Activated CD4-positive, alpha-beta T cell treated with anti-CD3 and anti-CD28 coated beads for 24 hours (primary cell): Measurements from ENCODE around the gene ZNF845.
"Not testable (repeated sequence)": the region's sequence is repeated elsewhere in the genome, so short reads cannot be mapped to it uniquely, and the experiment has no call there.

Source experiments
- DNase-seq, 2 donors: peaks; one replicate each; pipeline ENCODE4 v3.0.0-alpha.2; 2020; ENCODE audit warnings: low read depth in 2 of 2

The ZNF845 gene

DNA sequence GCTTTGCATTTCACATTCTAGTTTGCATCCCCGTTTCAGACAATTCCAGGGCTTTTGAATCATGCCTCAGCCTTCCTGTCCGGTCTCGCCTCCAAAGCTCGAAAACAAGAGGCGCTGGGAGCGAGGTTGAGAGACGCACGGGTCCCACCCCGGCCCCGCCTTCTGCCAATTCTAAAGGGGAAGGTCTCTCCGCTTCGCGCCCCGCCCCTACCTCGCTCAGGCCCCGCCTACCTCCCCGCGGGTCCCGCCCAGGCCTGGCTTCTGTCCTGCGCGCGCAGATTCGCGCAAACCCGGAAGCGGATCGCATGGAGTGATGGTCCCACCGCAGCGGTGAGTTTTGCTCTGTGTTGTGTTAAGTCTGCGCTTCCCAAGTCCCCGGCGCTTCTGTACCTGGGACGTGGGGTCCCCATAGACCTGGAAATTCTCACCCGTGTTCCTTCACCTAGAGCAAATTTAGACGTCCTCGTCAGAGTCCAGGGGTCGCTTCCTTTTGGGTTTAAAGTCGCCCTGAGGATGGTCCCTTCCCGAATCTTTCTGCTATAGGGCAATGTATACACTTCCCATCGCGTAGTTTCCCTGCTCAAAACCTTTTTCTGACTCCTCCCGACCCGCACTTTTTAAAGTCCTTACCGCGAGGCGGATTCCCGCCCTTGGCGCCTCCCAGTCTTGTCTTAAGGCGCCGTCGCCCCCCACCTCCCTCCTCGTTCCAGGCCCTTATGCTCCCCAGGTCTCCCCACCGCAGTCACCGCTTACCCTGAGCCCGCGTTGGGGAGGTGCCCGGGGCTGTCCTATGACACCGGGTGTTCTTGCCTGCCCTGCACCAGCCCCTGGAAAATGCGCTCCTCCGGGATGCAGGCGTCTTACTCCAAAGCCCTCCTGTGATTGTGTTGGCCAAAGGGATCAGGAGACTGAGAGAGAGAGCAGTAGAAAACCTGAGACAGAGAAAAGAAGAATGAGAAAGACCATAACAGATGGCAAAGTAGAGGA, at the start of gene ZNF845:
TSS of gene ZNF845 (plus strand) at position 287 of the 987 bp plus-strand sequence. CDS start 7,559 bp downstream, outside the sequence.
- peak; percentile 89 to 92 for DNase-seq

DNA sequence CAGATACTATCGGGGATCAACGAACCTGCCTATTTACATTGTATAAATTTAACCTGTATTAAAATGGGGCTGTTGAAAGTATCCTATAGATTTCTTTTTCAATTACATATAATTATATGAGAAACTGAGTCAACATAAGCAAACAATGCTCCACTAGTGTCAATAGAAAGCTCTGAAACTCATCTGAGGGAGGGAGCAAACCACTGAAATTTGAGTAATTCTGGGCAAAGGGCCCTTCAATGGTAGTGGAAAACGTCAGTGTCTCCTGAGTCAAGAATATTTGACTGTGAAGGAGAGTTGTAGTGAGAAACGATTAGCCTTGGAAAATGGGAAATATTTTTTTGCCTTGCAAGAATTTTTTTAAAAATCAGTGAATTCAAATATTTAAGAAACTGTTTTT, 48.5 kb upstream of the ZNF845 start:
- no peak for DNase-seq

DNA sequence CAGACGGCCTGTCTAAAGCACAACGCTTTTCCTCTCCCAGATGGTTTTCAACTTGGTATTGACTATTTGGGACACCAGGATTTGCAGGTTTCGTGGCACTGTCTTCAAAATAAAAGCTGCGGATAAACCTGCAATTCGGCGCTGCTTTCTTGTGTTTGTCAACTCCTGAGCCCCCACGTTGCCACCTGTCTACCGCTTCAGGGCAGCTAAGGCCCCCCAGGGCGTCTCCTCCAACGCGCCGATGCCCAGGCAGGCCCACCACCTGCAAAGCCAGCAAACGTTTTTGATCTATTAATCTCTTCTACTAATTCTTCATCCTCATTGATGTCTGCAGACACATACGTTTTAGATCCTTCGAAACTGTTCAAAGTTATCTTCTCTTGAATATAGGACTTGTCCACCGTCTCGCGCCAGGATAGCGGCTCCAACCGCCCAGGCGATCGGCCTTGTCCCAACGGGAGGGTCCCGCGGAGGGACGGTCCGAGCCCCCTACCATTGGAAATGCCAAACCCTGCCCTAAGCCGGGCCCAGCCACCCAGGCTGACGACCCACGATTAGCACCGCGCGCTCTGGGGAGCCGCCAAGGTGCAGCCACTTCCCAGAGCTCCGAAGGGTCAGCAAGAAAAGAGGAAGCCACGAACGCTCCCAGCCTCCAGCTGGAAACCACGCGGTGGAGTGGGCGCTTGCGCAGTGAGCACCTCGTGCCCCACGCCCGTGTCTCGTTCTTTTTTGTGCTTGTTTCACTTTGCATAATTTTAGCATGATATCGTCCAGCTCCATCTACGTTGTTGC, 42.6 kb upstream of the ZNF845 start:
- DNase-seq: no peak

DNA sequence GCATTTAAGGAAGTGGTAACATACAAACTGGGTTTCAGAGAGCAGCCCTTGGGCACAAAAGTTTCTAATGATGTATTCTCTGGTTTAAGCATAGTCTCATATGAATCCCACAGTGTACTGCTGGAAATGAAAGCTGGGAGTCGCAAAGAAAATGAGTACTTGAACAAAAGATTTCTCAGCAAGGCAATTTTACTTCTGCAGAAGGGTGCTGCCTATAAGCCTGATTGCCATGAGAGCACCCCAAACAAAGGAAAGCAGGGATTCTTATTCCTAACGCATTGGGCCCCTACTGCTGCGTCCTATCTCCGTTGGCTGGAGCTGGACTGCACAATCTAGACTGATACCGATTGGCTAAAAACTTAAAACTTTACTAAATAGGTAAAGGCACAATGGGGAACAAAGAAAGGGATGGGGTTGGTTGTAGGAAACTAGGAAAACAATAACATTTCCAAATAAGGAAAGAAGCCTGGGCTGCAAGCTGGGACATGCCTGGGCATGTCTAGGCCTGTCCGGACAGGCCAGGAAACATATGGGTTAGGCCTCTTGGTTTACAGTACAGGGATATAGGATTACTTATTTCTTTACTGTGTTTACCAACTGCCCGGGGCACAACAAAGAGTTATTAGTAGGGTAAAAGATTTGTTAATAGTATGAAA, 38.6 kb upstream of the ZNF845 start:
- no peak for DNase-seq

DNA sequence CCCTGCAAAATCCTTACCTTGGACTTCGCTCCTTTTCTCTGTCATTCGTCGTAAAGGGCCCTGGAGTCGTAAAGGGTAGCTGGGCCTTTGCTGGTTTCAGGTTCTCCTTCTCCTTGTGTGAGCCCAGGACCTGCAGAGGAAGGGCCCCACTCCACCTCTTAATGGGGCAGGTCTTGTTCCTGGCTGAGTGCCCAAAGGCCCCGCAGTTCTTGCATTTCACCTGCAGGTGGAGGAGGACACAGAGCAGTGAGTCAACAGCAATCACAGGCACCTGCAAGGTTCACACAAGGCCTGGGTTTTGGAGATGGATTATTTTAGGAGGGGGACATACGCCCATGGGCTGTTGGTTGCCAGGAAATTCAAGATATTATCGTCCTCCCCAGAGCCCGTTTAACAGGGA, 32.2 kb upstream of the ZNF845 start:
- DNase-seq: not testable (repeated sequence)

DNA sequence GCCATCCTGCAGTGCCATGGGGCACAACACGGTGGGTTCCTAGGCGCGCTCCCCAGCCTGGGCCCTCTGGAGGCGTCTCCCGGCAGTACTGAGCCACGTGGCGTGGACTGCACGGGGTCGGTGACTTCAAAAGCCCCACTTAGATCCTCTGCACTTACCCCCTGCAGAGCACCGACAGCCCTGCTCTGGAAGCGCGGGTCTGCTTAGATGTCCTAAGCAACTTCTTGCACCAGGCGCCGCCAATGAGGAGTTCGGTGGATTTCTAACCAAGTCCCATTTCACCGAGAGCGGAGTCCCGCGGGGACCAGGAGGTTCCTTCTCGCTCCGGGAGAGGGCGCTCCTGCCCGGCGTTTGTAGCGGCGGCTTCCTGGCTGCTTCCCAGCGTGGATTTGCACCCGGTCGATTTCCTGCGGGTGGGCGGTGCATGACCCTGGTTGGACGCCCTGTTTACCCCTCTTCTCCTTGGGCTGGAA, 25.2 kb upstream of the ZNF845 start:
- no peak for DNase-seq

DNA sequence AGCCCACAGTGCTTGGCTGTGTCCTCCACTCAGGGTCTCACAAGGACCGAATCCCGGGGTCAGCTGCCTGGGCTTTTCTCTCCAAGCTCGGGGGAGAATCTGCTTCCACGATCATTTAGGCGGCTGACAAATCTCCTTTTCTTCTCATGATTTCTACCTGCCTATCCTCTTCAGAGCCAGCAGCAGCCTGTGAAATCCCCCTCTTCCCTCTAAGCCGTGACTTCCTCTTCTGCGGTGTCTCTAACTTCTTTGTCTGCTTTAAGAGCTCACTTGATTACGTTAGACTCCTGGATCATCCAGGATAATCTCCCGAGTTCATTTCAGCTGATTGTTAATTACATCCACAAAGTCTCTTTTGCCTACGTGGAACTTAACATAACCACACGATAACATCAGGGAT, 22.5 kb upstream of the ZNF845 start:
- DNase-seq: no peak

DNA sequence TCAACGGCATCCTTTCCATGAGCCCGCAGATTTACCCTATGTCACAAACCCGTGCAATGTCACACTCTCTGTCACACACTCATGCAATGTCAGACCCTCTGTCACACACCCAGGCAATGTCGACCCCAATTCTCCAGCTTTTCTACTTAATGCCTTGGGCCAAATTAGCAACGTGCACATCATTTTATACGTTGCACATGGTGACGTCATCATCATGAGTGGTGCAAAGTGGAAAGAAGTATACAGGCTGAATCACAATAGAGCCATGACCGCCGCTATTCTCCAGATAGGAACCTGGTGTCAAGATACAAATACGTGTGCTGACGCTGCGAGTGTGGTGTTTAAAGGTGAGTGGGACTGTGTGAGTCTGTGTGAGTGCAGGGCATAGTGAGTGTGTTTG, 21.7 kb upstream of the ZNF845 start:
- DNase-seq: no peak

DNA sequence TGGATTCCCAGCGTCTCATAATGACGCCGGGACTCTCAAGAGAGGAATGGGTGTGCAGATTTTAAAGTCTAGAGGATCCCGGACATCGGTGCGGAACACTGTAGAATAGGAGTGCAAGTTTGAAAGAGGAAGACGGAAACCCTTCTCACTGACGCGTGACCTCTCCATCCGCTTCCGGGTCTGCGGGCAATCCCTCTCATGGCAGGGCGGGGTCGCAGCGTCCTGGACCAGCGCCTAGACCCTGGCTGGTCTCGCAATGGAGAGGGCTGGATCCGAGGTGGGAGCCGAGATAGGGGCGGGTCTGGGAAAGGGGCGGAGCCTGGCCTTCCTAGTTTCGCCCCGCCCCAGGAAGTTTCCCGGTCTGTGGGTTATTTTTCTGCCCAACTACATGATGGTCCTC, 4.6 kb upstream of the ZNF845 start:
- DNase-seq: no peak

DNA sequence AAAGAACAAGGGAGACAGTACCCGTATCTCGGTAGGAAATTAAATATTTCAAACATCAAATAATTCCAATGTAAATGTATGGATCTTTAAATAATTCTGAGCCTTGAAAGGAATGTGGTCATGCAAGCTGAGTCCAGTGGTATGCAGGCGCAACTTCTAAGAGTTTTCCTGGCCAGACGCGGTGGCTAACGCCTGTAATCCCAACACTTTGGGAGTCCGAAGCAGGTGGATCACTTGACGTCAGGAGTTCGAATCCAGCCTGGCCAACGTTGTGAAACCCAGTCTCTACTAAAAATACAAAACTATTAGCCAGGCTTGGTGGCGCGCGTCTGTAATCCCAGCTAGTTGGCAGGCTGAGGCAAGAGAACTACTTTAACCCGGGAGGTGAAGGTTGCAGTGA, 1.1 kb upstream of the ZNF845 start:
- no peak for DNase-seq

DNA sequence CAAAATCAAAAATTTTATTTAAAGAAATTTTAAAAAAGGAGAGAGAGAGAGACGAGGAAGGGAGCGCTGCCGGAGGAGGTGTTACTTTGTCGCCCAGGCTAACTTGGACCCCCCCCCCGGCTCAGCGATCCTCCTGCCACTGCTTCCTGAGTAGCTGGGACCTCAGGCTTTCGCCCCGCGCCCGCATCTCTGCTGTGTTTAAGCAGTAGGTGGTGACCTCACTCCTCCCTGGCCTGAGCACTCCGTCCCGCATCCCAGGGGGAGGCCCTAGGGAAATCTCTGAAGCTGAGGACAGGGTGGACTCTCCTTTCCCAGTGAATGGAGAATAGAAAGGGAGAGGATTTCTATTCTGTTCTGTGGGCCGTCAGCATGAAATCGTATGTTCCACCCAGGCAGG, 485 bp upstream of the ZNF845 start:
- DNase-seq: peak in 1 of 2 donors; percentile 10

DNA sequence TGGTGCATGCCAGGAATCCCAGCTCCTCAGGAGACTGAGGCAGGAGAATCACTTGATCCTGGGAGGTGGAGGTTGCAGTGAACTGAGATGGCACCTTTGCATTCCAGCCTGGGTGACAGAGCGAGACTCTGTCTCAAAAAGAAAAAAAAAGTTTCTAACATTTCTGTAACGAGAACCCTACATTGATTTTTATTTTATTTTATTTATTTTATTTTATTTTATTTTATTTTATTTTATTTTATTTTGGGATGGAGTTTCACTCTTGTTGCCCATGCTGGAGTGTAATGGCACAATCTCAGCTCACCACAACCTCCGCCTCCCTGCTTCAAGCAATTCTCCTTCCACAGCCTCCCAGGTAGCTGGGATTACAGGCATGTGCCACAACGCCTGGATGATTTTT, 10.9 kb downstream of the ZNF845 start:
- DNase-seq: not testable (repeated sequence)

DNA sequence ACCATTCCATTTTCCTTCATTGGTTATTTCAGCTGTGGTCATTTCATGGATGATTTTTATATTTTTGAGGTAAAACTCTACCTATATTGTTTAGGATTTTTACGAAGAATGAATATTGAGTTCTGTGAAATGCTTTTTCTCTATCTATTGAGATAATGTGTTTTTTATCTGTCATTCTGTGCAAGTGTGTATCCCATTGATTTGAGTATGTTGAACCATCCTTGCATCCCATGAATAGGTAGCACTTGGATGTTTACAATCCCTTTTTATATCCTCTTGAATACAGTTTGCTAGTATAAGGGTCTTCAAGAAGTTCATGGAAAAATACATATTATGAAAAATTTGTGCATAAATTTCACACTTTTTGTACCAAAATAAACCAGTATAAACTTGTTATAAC, 22.2 kb downstream of the ZNF845 start:
- DNase-seq: no peak

DNA sequence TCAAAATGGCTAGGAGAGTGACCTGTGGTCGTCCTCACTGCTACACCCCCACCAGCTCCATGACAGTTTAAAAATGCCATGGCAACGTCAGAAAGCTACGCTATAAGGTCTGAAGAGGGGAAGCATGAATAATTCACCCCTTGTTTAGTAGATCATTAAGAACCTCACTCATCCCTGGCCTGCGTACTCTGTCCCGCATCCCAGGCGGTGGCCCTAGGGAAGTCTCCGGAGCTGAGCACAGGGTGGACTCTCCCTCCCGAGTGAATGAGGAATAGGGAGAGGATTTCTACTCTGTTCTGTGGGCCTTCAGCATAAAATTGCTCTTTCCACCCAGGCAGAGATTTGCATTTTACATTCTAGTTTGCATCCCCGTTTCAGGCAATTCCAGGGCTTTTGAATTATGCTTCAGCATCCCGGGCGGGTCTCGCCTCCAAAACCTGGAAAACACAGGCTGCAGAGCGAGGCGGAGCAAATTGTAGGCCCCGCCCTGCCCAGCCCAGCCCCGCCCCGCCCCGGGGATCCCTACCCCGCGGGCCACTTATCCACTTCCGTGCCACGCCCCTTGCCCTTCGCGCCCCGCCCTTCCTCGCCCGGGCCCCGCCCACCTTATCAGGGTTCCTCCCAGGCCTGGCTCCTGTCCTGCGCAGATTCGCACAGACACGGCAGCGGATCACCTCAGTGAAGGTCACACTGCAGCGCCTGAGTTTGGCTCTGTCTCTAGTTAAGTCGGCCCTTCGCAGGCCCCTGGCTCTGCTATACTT, 24.5 kb downstream of the ZNF845 start:
- no peak for DNase-seq

DNA sequence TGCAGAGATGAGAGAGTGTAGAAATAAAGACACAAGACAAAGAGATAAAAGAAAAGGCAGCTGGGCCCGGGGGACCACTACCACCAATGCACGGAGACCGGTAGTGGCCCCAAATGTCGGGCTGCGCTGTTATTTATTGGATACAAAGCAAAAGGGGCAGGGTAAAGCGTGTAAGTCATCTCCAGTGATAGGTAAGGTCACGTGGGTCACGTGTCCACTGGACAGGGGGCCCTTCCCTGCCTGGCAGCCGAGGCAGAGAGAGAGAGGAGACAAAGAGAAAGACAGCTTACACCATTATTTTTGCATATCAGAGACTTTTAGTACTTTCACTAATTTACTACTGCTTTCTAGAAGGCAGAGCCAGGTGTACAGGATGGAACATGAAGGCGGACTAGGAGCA, 26.5 kb downstream of the ZNF845 start:
- DNase-seq: not testable (repeated sequence)

DNA sequence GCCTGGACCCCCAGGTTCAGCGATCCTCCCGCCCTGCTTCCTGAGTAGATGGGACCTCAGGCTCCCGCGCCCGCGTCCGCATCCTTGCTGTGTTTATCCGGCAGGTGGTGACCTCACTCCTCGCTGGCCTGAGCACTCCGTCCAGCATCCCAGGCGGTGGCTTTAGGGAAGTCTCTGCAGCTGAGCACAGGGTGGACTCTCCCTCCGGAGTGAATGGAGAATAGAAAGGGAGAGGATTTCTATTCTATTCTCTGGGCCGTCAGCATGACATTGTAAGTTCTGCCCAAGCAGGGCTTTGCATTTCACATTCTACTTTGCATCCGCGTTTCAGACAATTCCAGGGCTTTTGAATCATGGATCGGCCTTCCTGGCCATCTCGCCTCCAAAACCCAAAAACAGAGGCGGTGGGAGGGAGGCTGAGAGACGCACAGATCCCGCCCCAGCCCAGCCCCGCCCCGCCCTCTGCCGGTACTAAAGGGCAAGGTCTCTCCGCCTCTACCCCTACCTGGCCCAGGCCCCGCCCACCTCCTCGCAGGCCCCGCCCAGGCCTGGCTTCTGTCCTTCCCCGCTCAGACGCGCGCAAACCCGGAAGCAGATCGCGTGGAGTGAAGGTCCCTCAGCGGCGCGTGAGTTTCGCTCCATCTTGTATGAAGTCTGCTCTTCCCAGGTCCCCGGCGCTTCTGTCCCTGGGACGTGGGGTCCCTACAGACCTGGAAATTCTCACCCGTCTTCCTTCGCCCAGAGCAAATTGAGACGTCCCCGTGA, 31.8 kb downstream of the ZNF845 start, which contains the start of gene ZNF525:
TSS of gene ZNF525 (plus strand) at position 572 of the 765 bp plus-strand sequence. CDS start 6,577 bp downstream, outside the sequence.
- DNase-seq: peak; percentile 87 to 96

DNA sequence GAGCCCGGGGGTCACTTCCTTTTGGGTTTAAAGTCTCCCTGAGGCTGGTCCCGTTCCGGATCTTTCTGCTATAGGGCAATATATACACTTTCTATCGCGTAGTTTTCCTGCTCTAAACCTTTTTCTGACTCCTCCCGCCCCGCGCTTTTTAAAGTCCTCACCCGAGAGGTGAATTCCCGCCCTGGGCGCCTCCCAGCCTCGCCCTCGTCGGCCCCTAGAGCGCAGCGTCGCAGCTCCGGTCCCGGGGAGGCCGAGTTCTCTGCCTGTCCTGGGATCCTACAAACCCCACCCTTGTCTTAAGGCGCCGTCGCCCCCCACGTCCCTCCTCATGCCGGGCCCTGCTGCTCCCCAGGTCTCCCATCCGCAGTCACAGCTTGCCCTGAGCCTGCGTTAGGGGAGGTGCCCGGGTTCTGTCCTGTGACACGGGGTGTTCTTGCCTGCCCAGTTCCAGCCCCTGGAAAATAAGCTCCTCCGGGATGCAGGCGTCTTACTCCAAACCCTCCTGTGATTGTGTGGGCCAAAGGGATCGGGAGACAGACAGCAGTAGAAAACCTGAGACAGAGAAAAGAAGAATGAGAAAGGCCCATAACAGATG, 32.4 kb downstream of the ZNF845 start:
- DNase-seq: peak; percentile 10 to 18

DNA sequence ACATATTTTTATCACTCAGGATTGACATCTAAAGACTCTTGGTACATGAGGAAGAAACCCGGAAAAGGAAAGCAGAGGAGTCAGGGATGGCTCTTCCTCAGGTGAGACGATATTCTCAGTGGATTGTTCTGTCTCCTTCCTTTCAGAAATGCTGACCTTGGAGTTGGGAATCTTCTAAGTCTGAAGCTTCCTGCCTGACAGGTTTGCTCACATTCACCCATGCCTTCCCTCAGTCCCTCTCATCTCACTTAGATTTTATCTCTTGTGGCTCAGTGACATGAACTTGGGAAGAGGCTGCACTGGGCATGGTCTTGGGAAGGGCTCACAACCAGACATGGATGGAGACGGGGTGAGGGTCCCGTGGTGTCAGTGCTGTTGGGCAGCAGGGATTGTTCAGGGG, 38.6 kb downstream of the ZNF845 start:
- DNase-seq: no peak

DNA sequence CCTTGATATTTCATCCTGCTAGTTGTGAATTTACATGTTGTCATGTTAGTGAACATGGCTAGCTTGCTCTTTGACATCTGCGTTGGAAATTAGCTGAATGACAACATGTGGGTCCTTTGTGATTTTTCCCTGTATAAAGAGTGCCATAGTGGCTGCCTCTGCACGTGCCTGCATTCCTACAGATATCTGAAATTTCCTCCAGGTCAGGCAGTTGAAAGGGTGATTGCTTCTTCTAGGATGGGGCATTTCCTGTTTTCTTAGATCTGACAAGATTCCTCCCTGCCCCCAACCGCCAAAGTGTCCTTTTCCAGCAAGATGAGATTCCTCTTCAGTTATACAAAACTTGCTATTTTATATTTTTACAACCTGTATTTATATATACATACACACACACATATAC, 40.7 kb downstream of the ZNF845 start:
- no peak for DNase-seq

DNA sequence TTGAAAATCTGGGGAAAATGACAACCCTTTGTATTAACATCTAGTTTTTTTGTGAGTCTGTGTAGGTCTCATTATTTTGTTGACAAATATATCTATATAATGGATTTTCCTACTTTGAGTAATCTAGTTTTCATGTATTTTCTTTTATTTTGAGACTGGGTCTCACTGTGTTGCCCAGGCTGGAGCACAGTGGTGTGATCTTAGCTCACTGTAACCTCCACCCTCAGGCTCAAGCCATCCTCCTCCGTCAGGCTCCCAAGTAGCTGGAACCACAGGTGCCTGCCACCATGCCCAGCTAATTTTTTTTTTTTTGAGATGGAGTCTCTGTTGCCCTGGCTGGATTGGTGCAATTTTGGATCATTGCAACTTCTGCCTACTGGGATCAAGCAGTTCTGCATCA, 41.2 kb downstream of the ZNF845 start:
- DNase-seq: no peak
